ENCODE results near the gene RWDD3.

DNA sequence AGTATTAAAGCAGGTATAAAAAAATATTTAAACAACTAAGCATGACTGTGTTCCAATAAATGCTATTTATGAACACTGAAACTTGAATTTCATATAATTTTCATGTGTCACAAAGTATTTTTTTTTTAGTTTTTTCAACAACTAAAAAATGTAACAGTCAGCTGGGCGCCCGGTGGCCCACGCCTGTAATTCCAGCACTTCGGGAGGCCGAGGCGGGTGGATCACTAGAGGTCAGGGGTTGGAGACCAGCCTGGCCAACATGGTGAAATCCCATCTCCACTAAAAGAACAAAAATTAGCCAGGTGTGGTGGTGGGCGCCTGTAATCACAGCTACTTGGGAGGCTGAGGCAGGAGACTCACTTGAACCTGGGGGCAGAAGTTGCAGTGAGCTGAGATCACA lies 42.4 kb downstream of the RWDD3 start:
- TF ChIP-seq, protein P1, sequence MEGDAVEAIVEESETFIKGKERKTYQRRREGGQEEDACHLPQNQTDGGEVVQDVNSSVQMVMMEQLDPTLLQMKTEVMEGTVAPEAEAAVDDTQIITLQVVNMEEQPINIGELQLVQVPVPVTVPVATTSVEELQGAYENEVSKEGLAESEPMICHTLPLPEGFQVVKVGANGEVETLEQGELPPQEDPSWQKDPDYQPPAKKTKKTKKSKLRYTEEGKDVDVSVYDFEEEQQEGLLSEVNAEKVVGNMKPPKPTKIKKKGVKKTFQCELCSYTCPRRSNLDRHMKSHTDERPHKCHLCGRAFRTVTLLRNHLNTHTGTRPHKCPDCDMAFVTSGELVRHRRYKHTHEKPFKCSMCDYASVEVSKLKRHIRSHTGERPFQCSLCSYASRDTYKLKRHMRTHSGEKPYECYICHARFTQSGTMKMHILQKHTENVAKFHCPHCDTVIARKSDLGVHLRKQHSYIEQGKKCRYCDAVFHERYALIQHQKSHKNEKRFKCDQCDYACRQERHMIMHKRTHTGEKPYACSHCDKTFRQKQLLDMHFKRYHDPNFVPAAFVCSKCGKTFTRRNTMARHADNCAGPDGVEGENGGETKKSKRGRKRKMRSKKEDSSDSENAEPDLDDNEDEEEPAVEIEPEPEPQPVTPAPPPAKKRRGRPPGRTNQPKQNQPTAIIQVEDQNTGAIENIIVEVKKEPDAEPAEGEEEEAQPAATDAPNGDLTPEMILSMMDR (conservative IDR thresholded peaks at IDR 0.05) = no peak
- TF ChIP-seq EZH2 (IDR thresholded peaks at IDR 0.05; ENCODE audit: low read depth) = no peak
